Stomach (tissue), 9 donors: ENCODE data around the gene GFI1B. TPM values are rescaled to one million over a fixed set of nuclear protein-coding genes. Genes with fewer than 3 reads are reported as not detected.
"Not testable (repeated sequence)": the region's sequence is repeated elsewhere in the genome, so short reads cannot be mapped to it uniquely, and the experiment has no call there.

Source experiments
- DNase-seq, 2 donors: peaks; one replicate each; pipeline versions ENCODE4 v3.0.0 to v3.0.0-alpha.2; 2013 to 2019
- H3K27ac ChIP-seq, 5 donors: fragments of 200-600 bp in 4 of 5; sonication (generic) in 4 of 5; one replicate each; pipeline ENCODE4 v1.5.1; 2013 to 2019; ENCODE audit warnings: mild to moderate bottlenecking in 1 of 5, moderate library complexity in 1 of 5
- H3K27me3 ChIP-seq, 3 donors: fragments of 200-600 bp; sonication (generic); one replicate each; pipeline ENCODE4 v1.5.1; 2017 to 2019; ENCODE audit warnings: mixed run types in 1 of 3
- H3K36me3 ChIP-seq, 4 donors: fragments of 200-600 bp; sonication (generic); 1 replicate in 3 of 4; 2 replicates in 1 of 4; pipeline ENCODE4 v1.5.1; 2016 to 2019
- H3K4me1 ChIP-seq, 4 donors: fragments of 200-600 bp; sonication (generic); one replicate each; pipeline ENCODE4 v1.5.1; 2016 to 2019
- H3K4me3 ChIP-seq, 4 donors: fragments of 200-600 bp; sonication (generic) in 3 of 4; one replicate each; pipeline ENCODE4 v1.5.1; 2016 to 2019; ENCODE audit warnings: mild to moderate bottlenecking in 1 of 4
- H3K9me3 ChIP-seq, 4 donors: fragments of 200-600 bp; sonication (generic); one replicate each; pipeline ENCODE4 v1.5.1; 2016 to 2019
- EP300 ChIP-seq: sonication (generic); formaldehyde crosslinking; IDR thresholded peaks from one replicate; pipeline ENCODE4 v1.6.1; 2017; ENCODE audit warnings: antibody characterized with exemption
- POLR2A ChIP-seq, 4 donors: fragments of 450-650 bp; IDR thresholded peaks; one replicate each; pipeline ENCODE4 v1.6.1; 2016; ENCODE audit warnings: antibody characterized with exemption in 4 of 4, control low read depth in 2 of 4, mild to moderate bottlenecking in 1 of 4, moderate library complexity in 1 of 4
- POLR2AphosphoS5 ChIP-seq, 3 donors: sonication (generic); formaldehyde crosslinking; IDR thresholded peaks; one replicate each; pipeline ENCODE4 v1.6.1; 2016; ENCODE audit warnings: antibody characterized with exemption in 3 of 3
- WGBS, 5 donors: extraction: QIAGEN DNeasy Blood & Tissue Kit in 3 of 5; methylation state at CpG; one replicate each; pipeline versions ENCODE4 v1.1.5 to v1.1.7; 2013 to 2018; 5-methylcytosine and 5-hydroxymethylcytosine counted together
- intact Hi-C: fragments of 100-400 bp; cut with DNase I; formaldehyde crosslinking; loops from one replicate; pipeline ENCODE4 v1.15.1; 2023; ENCODE audit warnings: low total_unique reads
- polyA plus RNA-seq, 3 donors: library from polyadenylated mRNA; stranded (reverse); fragments of 200-250 nt; gene quantifications; one replicate each; pipeline ENCODE4 v1.2.3, GENCODE V29; 2013
- total RNA-seq, 5 donors: library from RNA; depleted of rRNA; stranded (reverse); fragments of >200 nt; gene quantifications; one replicate each; pipeline versions ENCODE4 v1.1.0 to v1.2.3, GENCODE V29; 2014 to 2016
- TF ChIP-seq, protein P1 (sequence below), 7 experiments: fragments of 450-650 bp in 4 of 7; fragments of 200-600 bp in 3 of 7; sonication (generic) in 3 of 7; IDR thresholded peaks; one replicate each; pipeline ENCODE4 v1.5.1; 2016 to 2019; ENCODE audit warnings: antibody characterized with exemption in 7 of 7, control low read depth in 2 of 7, mild to moderate bottlenecking in 1 of 7
- donor health status: healthy with polysubstance abuse.
- donor health status: Bipolar disorder and iron deficiency.
- donor health status: healthy.

The GFI1B gene
- total and polyA plus RNA-seq, 8 donors: 1.0 TPM; not detected in 7

GRCh38 chr9:132986640-132987620 lies 8.4 kb downstream of the GFI1B start:
- WGBS, 5 donors: 36 to 60% (median 53%) methylated on average over 24 to 26 of the region's 26 CpGs

GRCh38 chr9:132988244-132989013 lies 9.9 kb downstream of the GFI1B start:
- 82 to 85% (median 84%) methylated on average over 13 to 14 of the region's 14 CpGs for WGBS, 5 donors

More at GRCh38 chr9:132986640-132987620, 8.4 kb downstream of the GFI1B start:
- TF ChIP-seq, protein P1, sequence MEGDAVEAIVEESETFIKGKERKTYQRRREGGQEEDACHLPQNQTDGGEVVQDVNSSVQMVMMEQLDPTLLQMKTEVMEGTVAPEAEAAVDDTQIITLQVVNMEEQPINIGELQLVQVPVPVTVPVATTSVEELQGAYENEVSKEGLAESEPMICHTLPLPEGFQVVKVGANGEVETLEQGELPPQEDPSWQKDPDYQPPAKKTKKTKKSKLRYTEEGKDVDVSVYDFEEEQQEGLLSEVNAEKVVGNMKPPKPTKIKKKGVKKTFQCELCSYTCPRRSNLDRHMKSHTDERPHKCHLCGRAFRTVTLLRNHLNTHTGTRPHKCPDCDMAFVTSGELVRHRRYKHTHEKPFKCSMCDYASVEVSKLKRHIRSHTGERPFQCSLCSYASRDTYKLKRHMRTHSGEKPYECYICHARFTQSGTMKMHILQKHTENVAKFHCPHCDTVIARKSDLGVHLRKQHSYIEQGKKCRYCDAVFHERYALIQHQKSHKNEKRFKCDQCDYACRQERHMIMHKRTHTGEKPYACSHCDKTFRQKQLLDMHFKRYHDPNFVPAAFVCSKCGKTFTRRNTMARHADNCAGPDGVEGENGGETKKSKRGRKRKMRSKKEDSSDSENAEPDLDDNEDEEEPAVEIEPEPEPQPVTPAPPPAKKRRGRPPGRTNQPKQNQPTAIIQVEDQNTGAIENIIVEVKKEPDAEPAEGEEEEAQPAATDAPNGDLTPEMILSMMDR (IDR thresholded peaks at IDR 0.05): no peak
- TF ChIP-seq POLR2AphosphoS5 (IDR thresholded peaks at IDR 0.05) (no peak), POLR2A (IDR thresholded peaks at IDR 0.05) (no peak), EP300 (no peak)
- no peaks in the 10 kb centered on the region for H3K4me1 ChIP-seq
- intact Hi-C loops: no loop called here
- no peak for DNase-seq
- no peaks in the 10 kb centered on the region for H3K9me3 ChIP-seq
- no peak overlapping the region for H3K27ac ChIP-seq
- no peaks in the 10 kb centered on the region for H3K36me3 ChIP-seq
- peaks cover 0 to 83% (median 21%) of the 10 kb centered on the region in 3 donors for H3K27me3 ChIP-seq
- no peak overlapping the region for H3K4me3 ChIP-seq

GRCh38 chr9:132989014-132989310 lies 10.5 kb downstream of the GFI1B start:
- no peak for TF ChIP-seq POLR2A (IDR thresholded peaks at IDR 0.05)
- TF ChIP-seq, protein P1 (IDR thresholded peaks at IDR 0.05): no peak
- no peak for TF ChIP-seq EP300
- no peak for TF ChIP-seq POLR2AphosphoS5 (IDR thresholded peaks at IDR 0.05)
- WGBS, 5 donors: 85 to 95% (median 92%) methylated on average over 5 to 13 of the region's 13 CpGs
- Histone ChIP-seq H3K36me3 (no peaks in the 10 kb centered on the region), H3K27ac (no peak overlapping the region), H3K27me3 (peaks cover 0 to 86% (median 29%) of the 10 kb centered on the region in 3 donors), H3K4me3 (no peak overlapping the region), H3K4me1 (peaks cover 0 to 9% (median under 1%) of the 10 kb centered on the region in 4 donors), H3K9me3 (no peaks in the 10 kb centered on the region)
- intact Hi-C loops: no loop called here
- DNase-seq: no peak

More at GRCh38 chr9:132988244-132989013, 9.9 kb downstream of the GFI1B start:
- DNase-seq: no peak
- peaks cover 0 to 86% (median 23%) of the 10 kb centered on the region in 3 donors for H3K27me3 ChIP-seq
- no peaks in the 10 kb centered on the region for H3K9me3 ChIP-seq
- H3K27ac ChIP-seq: no peak overlapping the region
- H3K4me1 ChIP-seq: peaks cover 0 to 3% (median 0%) of the 10 kb centered on the region in 4 donors
- intact Hi-C loops: no loop called here
- H3K36me3 ChIP-seq: no peaks in the 10 kb centered on the region
- no peak overlapping the region for H3K4me3 ChIP-seq
- no peak for TF ChIP-seq EP300
- TF ChIP-seq POLR2AphosphoS5 (IDR thresholded peaks at IDR 0.05): no peak
- TF ChIP-seq, protein P1 (IDR thresholded peaks at IDR 0.05): no peak
- no peak for TF ChIP-seq POLR2A (IDR thresholded peaks at IDR 0.05)

GRCh38 chr9:132989414-132989996 lies 11.0 kb downstream of the GFI1B start:
- WGBS, 5 donors: 82 to 88% (median 87%) methylated on average over 23 of the region's 23 CpGs
- Histone ChIP-seq H3K4me1 (peaks cover 0 to 14% (median 3%) of the 10 kb centered on the region in 4 donors), H3K27me3 (peaks cover 0 to 86% (median 31%) of the 10 kb centered on the region in 3 donors), H3K9me3 (no peaks in the 10 kb centered on the region), H3K4me3 (no peak overlapping the region), H3K27ac (no peak overlapping the region), H3K36me3 (no peaks in the 10 kb centered on the region)
- TF ChIP-seq POLR2AphosphoS5 (IDR thresholded peaks at IDR 0.05): no peak
- TF ChIP-seq POLR2A (IDR thresholded peaks at IDR 0.05): no peak
- TF ChIP-seq EP300: no peak
- TF ChIP-seq, protein P1 (IDR thresholded peaks at IDR 0.05): no peak
- DNase-seq: no peak
- intact Hi-C loops: no loop called here

GRCh38 chr9:132989998-132990557 lies 11.6 kb downstream of the GFI1B start:
- H3K9me3 ChIP-seq, H3K4me3 ChIP-seq, H3K36me3 ChIP-seq, DNase-seq, intact Hi-C loops, H3K27ac ChIP-seq: not testable (repeated sequence)
- H3K27me3 ChIP-seq: peaks cover 0 to 86% (median 31%) of the 10 kb centered on the region in 3 donors
- 64 to 79% (median 72%) methylated on average over 4 of the region's 4 CpGs for WGBS, 5 donors
- H3K4me1 ChIP-seq: peaks cover 0 to 20% (median 6%) of the 10 kb centered on the region in 4 donors
